ENCODE results near the gene GSTP1. TPM values are rescaled to one million over a fixed set of nuclear protein-coding genes. Genes with fewer than 3 reads are reported as not detected.
"Not testable (repeated sequence)": the region's sequence is repeated elsewhere in the genome, so short reads cannot be mapped to it uniquely, and the experiment has no call there.

GSTP1 gene
- polyA plus RNA-seq, 1 donor (not counting 4 experiments of a cell fraction or from before 2014, with no cell fraction given) = 1,575 TPM

DNA sequence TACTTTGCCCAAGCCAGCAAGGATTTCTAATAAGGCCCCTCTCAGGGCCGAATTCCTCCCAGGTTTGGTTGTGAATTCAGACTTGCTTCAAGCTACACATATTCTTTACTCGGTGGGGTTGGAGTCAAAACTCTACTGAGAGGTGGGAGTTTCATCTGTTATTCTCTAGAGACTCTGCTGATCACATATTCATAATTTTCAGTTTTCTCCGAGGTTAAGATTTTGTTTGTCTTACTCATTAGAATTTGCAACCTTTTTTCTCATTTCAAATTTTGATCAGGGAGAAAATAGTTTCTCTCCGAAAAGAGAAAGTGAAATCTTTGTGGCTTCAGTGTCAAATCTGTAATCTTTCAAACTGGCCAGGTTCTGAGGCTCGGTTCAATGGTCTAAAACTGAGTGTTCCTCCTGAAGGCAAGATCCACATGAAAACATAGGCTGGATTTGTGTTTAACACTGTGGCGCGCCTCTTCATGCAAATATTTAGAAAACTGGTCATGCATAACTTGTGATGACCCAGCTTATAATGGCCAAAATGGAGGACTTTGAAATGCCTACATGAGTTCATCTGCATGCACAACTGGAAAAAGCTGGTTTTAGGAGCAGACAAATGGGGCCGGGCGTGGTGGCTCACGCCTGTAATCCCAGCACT lies 21.5 kb upstream of the GSTP1 start:
- Histone ChIP-seq H3K9ac (ENCODE audit: control insufficient read depth, extremely low read depth, insufficient read depth, low read length) (no peak overlapping the region), H3K4me1 (ENCODE audit: control insufficient read depth, extremely low read depth, insufficient read depth, low read length) (peaks cover 25% of the 10 kb centered on the region), H3K27ac (ENCODE audit: control insufficient read depth, insufficient read depth, low read length) (no peak overlapping the region), H4K20me1 (ENCODE audit: control insufficient read depth, extremely low read depth, insufficient read depth, low read length) (no peaks in the 10 kb centered on the region), H3K4me2 (ENCODE audit: control insufficient read depth, extremely low read depth, insufficient read depth, low read depth, low read length) (no peak overlapping the region), H3K79me2 (ENCODE audit: control insufficient read depth, insufficient read depth, low read length) (no peaks in the 10 kb centered on the region), H3K4me3 (ENCODE audit: control insufficient read depth in 2 of 3, extremely low read depth in 1 of 3, insufficient read depth in 2 of 3, low read depth in 1 of 3, low read length in 3 of 3) (no peak overlapping the region), H3K27me3 (ENCODE audit: control insufficient read depth, extremely low read depth, insufficient read depth, low read length) (no peaks in the 10 kb centered on the region), H3K36me3 (ENCODE audit: control insufficient read depth in 2 of 2, extremely low read depth in 1 of 2, insufficient read depth in 2 of 2, low read length in 2 of 2) (no peaks in the 10 kb centered on the region), H3K9me1 (ENCODE audit: control insufficient read depth, extremely low read depth, insufficient read depth, low read length) (no peaks in the 10 kb centered on the region), H2AFZ (ENCODE audit: control insufficient read depth, low read length) (no peak overlapping the region), H3K9me3 (ENCODE audit: control insufficient read depth, low read depth, low read length) (no peaks in the 10 kb centered on the region)
- TF ChIP-seq EZH2 (IDR thresholded peaks at IDR 0.05; ENCODE audit: low read length) = no peak
- TF ChIP-seq, protein P1, sequence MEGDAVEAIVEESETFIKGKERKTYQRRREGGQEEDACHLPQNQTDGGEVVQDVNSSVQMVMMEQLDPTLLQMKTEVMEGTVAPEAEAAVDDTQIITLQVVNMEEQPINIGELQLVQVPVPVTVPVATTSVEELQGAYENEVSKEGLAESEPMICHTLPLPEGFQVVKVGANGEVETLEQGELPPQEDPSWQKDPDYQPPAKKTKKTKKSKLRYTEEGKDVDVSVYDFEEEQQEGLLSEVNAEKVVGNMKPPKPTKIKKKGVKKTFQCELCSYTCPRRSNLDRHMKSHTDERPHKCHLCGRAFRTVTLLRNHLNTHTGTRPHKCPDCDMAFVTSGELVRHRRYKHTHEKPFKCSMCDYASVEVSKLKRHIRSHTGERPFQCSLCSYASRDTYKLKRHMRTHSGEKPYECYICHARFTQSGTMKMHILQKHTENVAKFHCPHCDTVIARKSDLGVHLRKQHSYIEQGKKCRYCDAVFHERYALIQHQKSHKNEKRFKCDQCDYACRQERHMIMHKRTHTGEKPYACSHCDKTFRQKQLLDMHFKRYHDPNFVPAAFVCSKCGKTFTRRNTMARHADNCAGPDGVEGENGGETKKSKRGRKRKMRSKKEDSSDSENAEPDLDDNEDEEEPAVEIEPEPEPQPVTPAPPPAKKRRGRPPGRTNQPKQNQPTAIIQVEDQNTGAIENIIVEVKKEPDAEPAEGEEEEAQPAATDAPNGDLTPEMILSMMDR (optimal IDR thresholded peaks at IDR 0.05 in 1 of 3, IDR thresholded peaks at IDR 0.05 in 1 of 3, conservative IDR thresholded peaks at IDR 0.05 in 1 of 3; ENCODE audit: extremely low read depth in 1 of 3, insufficient read depth in 2 of 3, low read length in 3 of 3) = no peak
- dilution Hi-C loops (cut with MboI; ENCODE audit: extremely low pct_ligation_motif_present, low sequenced_read_pairs) = no loop called here
- FAIRE-seq (no peak), DNase-seq (ENCODE audit: low read depth, low spot score) (no peak)

DNA sequence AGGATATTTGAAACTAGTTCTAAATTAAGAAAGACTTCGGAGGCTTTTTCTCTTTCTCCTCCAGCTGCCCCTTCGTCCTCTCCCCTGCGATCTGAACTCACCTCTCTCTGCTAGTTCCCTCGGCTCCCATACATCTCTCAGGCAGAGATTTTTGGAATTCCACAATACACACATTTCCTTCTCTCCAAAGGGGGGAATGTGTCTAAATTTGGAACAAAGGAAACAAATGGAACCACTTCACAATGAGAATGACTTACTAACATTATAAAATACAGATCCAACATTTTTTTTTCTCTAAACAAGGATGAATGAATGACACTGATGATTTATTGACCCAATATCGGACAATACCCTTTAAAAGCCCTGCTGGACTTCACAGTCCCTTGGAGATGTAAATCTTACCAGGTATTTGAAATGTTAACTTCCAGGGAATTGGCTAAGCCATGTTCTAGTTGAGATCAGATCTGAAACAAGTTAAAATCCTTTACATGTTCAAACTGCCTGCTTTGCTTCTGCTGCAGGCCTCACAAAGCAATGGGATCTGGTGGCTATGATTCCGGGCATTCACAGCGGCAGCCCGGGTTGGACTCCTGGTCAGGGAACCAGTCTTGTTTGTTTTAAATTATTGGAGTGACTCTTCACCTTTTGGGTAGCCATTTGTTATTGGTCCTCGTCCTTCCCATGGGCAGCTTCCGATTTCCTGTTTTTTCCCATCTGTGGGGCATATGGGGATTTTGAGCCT lies 20.5 kb upstream of the GSTP1 start:
- DNase-seq (ENCODE audit: low read depth, low spot score) (no peak), FAIRE-seq (no peak)
- Histone ChIP-seq H4K20me1 (ENCODE audit: control insufficient read depth, extremely low read depth, insufficient read depth, low read length) (no peaks in the 10 kb centered on the region), H3K9me3 (ENCODE audit: control insufficient read depth, low read depth, low read length) (no peaks in the 10 kb centered on the region), H2AFZ (ENCODE audit: control insufficient read depth, low read length) (no peak overlapping the region), H3K27me3 (ENCODE audit: control insufficient read depth, extremely low read depth, insufficient read depth, low read length) (no peaks in the 10 kb centered on the region), H3K4me1 (ENCODE audit: control insufficient read depth, extremely low read depth, insufficient read depth, low read length) (peaks cover 25% of the 10 kb centered on the region), H3K9me1 (ENCODE audit: control insufficient read depth, extremely low read depth, insufficient read depth, low read length) (no peaks in the 10 kb centered on the region), H3K4me3 (ENCODE audit: control insufficient read depth in 2 of 3, extremely low read depth in 1 of 3, insufficient read depth in 2 of 3, low read depth in 1 of 3, low read length in 3 of 3) (peak overlapping the region in 1 of 3 experiments; percentile 33), H3K79me2 (ENCODE audit: control insufficient read depth, insufficient read depth, low read length) (no peaks in the 10 kb centered on the region), H3K4me2 (ENCODE audit: control insufficient read depth, extremely low read depth, insufficient read depth, low read depth, low read length) (peak overlapping the region; percentile 45), H3K27ac (ENCODE audit: control insufficient read depth, insufficient read depth, low read length) (peak overlapping the region; percentile 75), H3K36me3 (ENCODE audit: control insufficient read depth in 2 of 2, extremely low read depth in 1 of 2, insufficient read depth in 2 of 2, low read length in 2 of 2) (no peaks in the 10 kb centered on the region), H3K9ac (ENCODE audit: control insufficient read depth, extremely low read depth, insufficient read depth, low read length) (peak overlapping the region; percentile 28)
- TF ChIP-seq EZH2 (IDR thresholded peaks at IDR 0.05; ENCODE audit: low read length) = no peak
- TF ChIP-seq, protein P1 (optimal IDR thresholded peaks at IDR 0.05 in 1 of 3, IDR thresholded peaks at IDR 0.05 in 1 of 3, conservative IDR thresholded peaks at IDR 0.05 in 1 of 3; ENCODE audit: extremely low read depth in 1 of 3, insufficient read depth in 2 of 3, low read length in 3 of 3) = no peak
- dilution Hi-C loops (cut with MboI; ENCODE audit: extremely low pct_ligation_motif_present, low sequenced_read_pairs) = no loop called here

DNA sequence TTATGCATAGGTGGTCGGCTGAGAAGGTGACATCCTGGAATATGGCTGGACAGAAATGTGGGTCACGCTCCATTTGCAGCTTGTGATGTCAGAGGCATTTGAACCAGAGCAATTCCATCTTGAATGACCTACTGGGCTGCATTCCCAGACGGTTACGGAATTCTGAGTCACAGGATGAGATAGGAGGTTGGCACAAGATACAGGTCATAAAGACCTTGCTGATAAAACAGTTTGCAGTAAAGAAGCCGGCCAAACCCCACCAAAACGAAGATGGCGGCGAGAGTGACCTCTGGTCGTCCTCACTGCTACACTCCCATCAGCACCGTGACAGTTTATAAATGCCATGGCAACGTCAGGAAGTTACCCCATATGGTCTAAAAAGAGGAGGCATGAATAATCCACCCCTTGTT lies 19.9 kb upstream of the GSTP1 start:
- Histone ChIP-seq H3K27ac (ENCODE audit: control insufficient read depth, insufficient read depth, low read length) (peak overlapping the region; percentile 75), H3K4me3 (ENCODE audit: control insufficient read depth in 2 of 3, extremely low read depth in 1 of 3, insufficient read depth in 2 of 3, low read depth in 1 of 3, low read length in 3 of 3) (peak overlapping the region in 1 of 3 experiments; percentile 33), H3K9ac (ENCODE audit: control insufficient read depth, extremely low read depth, insufficient read depth, low read length) (peak overlapping the region; percentile 33), H3K4me1 (ENCODE audit: control insufficient read depth, extremely low read depth, insufficient read depth, low read length) (peaks cover 23% of the 10 kb centered on the region), H3K4me2 (ENCODE audit: control insufficient read depth, extremely low read depth, insufficient read depth, low read depth, low read length) (peak overlapping the region; percentile 56)
- H4K20me1 ChIP-seq (ENCODE audit: control insufficient read depth, extremely low read depth, insufficient read depth, low read length); FAIRE-seq; H3K36me3 ChIP-seq (ENCODE audit: control insufficient read depth in 2 of 2, extremely low read depth in 1 of 2, insufficient read depth in 2 of 2, low read length in 2 of 2); H2AFZ ChIP-seq (ENCODE audit: control insufficient read depth, low read length); H3K9me1 ChIP-seq (ENCODE audit: control insufficient read depth, extremely low read depth, insufficient read depth, low read length); dilution Hi-C loops (cut with MboI; ENCODE audit: extremely low pct_ligation_motif_present, low sequenced_read_pairs); H3K9me3 ChIP-seq (ENCODE audit: control insufficient read depth, low read depth, low read length); DNase-seq (ENCODE audit: low read depth, low spot score); H3K27me3 ChIP-seq (ENCODE audit: control insufficient read depth, extremely low read depth, insufficient read depth, low read length); H3K79me2 ChIP-seq (ENCODE audit: control insufficient read depth, insufficient read depth, low read length): not testable (repeated sequence)

All from keratinocyte (primary cell).